Endothelial cell of umbilical vein (primary cell): ENCODE results near the gene HPCAL4. TPM values are rescaled to one million over a fixed set of nuclear protein-coding genes. Genes with fewer than 3 reads are reported as not detected.

Experiments
- BruUV-seq: library from RNA; stranded (reverse); fragments of 400-500 nt; replicated peaks from 2 replicates; lab custom pipeline; 2021; lab: Mats Ljungman, UMichigan
- CTCF ChIA-PET: fragments of 300-600, 350-600 bp; sonication (Branson Sonifier 250); formaldehyde crosslinking; loops from one replicate; lab custom pipeline; 2021; ENCODE audit warnings: antibody characterized with exemption, inconsistent platforms; lab: Charles Lee
- POLR2A ChIA-PET: fragments of 300-600, 350-600 bp; sonication (Branson Sonifier 250); formaldehyde crosslinking; loops from one replicate; lab custom pipeline; 2021; ENCODE audit warnings: antibody characterized with exemption, inconsistent platforms; lab: Charles Lee
- DNase-seq: peaks from one replicate; pipeline ENCODE4 v3.0.0-alpha.2; 2011; ENCODE audit warnings: low read depth, low spot score
- FAIRE-seq: peaks from 2 replicates; lab custom pipeline; 2011; peaks lifted over from hg19 to GRCh38; lab: Jason Lieb, UNC
- H2AFZ ChIP-seq: 2 replicates; pipeline ENCODE4 v1.6.0; 2012; ENCODE audit warnings: low read depth, low read length, control low read depth, inconsistent platforms
- H3K27ac ChIP-seq: 2 replicates; pipeline ENCODE4 v1.5.1; 2011; ENCODE audit warnings: low read depth, mild to moderate bottlenecking, control low read depth, low read length, moderate library complexity; ENCODE audit not compliant: insufficient read depth
- H3K27me3 ChIP-seq, 2 experiments: 2 replicates each; pipeline versions ENCODE4 v1.6.0 to v1.6.1; 2011; ENCODE audit warnings: low read length in 2 of 2, mixed read lengths in 1 of 2; ENCODE audit not compliant: control insufficient read depth in 2 of 2, insufficient read depth in 2 of 2
- H3K36me3 ChIP-seq, 2 experiments: 2 replicates in 1 of 2; 3 replicates in 1 of 2; pipeline ENCODE4 v1.5.1; 2011; ENCODE audit warnings: low read length in 2 of 2, mild to moderate bottlenecking in 1 of 2, moderate library complexity in 1 of 2; ENCODE audit not compliant: control insufficient read depth in 2 of 2, insufficient read depth in 2 of 2; ENCODE audit errors: extremely low read depth in 1 of 2
- H3K4me1 ChIP-seq: 3 replicates; pipeline ENCODE4 v1.5.1; 2011; ENCODE audit warnings: mild to moderate bottlenecking, low read length; ENCODE audit not compliant: control insufficient read depth, insufficient read depth; ENCODE audit errors: extremely low read depth
- H3K4me2 ChIP-seq: 2 replicates; pipeline ENCODE4 v1.6.1; 2011; ENCODE audit warnings: low read length, control low read depth, mixed read lengths; ENCODE audit not compliant: insufficient read depth
- H3K4me3 ChIP-seq, 3 experiments: fragments of 200-600 bp in 1 of 3; sonication (generic), shearing (Covaris generic) in 1 of 3; replicated peaks in 1 of 3; 2 replicates each; pipeline ENCODE4 v1.5.1; 2011 to 2016; ENCODE audit warnings: control low read depth in 3 of 3, low read length in 3 of 3, mild to moderate bottlenecking in 2 of 3, inconsistent platforms in 1 of 3, low read depth in 1 of 3, moderate library complexity in 1 of 3; ENCODE audit not compliant: insufficient read depth in 1 of 3
- H3K79me2 ChIP-seq: 2 replicates; pipeline ENCODE4 v1.6.0; 2012; ENCODE audit warnings: low read length, inconsistent platforms; ENCODE audit not compliant: control insufficient read depth, insufficient read depth
- H3K9ac ChIP-seq: replicated peaks from 2 replicates; pipeline ENCODE3; 2011; ENCODE audit warnings: low read length, control low read depth; ENCODE audit not compliant: insufficient read depth; ENCODE audit errors: extremely low read depth
- H3K9me1 ChIP-seq: replicated peaks from 3 replicates; pipeline ENCODE4 v1.6.0; 2011; ENCODE audit warnings: mild to moderate bottlenecking, low read length; ENCODE audit not compliant: control insufficient read depth, insufficient read depth; ENCODE audit errors: extremely low read depth
- H3K9me3 ChIP-seq: replicated peaks from 2 replicates; pipeline ENCODE4 v1.5.1; 2012; ENCODE audit warnings: low read length, inconsistent platforms; ENCODE audit not compliant: control insufficient read depth, insufficient read depth
- H4K20me1 ChIP-seq: replicated peaks from 2 replicates; pipeline ENCODE3; 2011; ENCODE audit warnings: mild to moderate bottlenecking, low read length; ENCODE audit not compliant: control insufficient read depth, insufficient read depth; ENCODE audit errors: extremely low read depth
- EZH2 ChIP-seq: IDR thresholded peaks from 2 replicates; pipeline ENCODE4 v1.6.1; 2012; ENCODE audit warnings: borderline replicate concordance, low read depth, mild to moderate bottlenecking, moderate library complexity, low read length, inconsistent platforms; ENCODE audit not compliant: severe bottlenecking
- FOS ChIP-seq: IDR thresholded peaks from 2 replicates; pipeline ENCODE4 v1.6.1; 2011; ENCODE audit warnings: mild to moderate bottlenecking, low read length, moderate library complexity, borderline replicate concordance; ENCODE audit not compliant: insufficient read depth
- GATA2 ChIP-seq: IDR thresholded peaks from 2 replicates; pipeline ENCODE4 v1.7.0; 2011; ENCODE audit warnings: low read depth, mild to moderate bottlenecking, moderate library complexity, mixed read lengths, low read length; ENCODE audit not compliant: insufficient read length, insufficient read depth
- JUN ChIP-seq: IDR thresholded peaks from 2 replicates; pipeline ENCODE4 v1.6.1; 2011; ENCODE audit warnings: borderline replicate concordance, low read depth; ENCODE audit not compliant: insufficient read length, insufficient read depth
- MYC ChIP-seq: IDR thresholded peaks from one replicate; pipeline ENCODE4 v1.6.1; 2011; ENCODE audit warnings: mild to moderate bottlenecking, low read depth, low read length
- POLR2A ChIP-seq: IDR thresholded peaks from 2 replicates; pipeline ENCODE4 v1.6.1; 2012; ENCODE audit warnings: low read depth, mild to moderate bottlenecking, control low read depth, low read length
- POLR2AphosphoS5 ChIP-seq: IDR thresholded peaks from 2 replicates; pipeline ENCODE4 v1.6.1; 2012; ENCODE audit warnings: low read depth, mild to moderate bottlenecking, control low read depth, low read length, moderate library complexity; ENCODE audit not compliant: insufficient read depth
- dilution Hi-C: fragments of 300-500 bp; cut with MboI; formaldehyde crosslinking; loops from one replicate; pipeline ENCODE4 v1.15.0; 2019; ENCODE audit warnings: low sequenced_read_pairs; ENCODE audit not compliant: extremely low pct_ligation_motif_present
- intact Hi-C: fragments of 100-400 bp; cut with micrococcal nuclease; formaldehyde crosslinking; loops from one replicate; pipeline ENCODE4 v1.10.0; 2022
- polyA plus RNA-seq, 4 experiments: library from polyadenylated mRNA; depleted of rRNA in 3 of 4; stranded (reverse) in 3 of 4; unstranded in 1 of 4; fragments of >200 nt; gene quantifications; 2 replicates each; pipeline versions ENCODE4 v1.2.1 to v1.2.3, GENCODE V29; 2011 to 2012; ENCODE audit warnings: missing spikeins in 1 of 4
- total RNA-seq: library from RNA; stranded (reverse); gene quantifications from 2 replicates; pipeline ENCODE4 v1.2.3, GENCODE V29; 2021
- TF ChIP-seq, protein P1 (sequence below), 2 donors: IDR thresholded peaks; 1 replicate in 1 of 2; 2 replicates in 1 of 2; pipeline ENCODE4 v1.5.1; 2011; ENCODE audit warnings: low read length in 2 of 2, mild to moderate bottlenecking in 2 of 2, moderate library complexity in 2 of 2, control low read depth in 1 of 2, inconsistent platforms in 1 of 2, low read depth in 1 of 2; ENCODE audit not compliant: insufficient read depth in 1 of 2; ENCODE audit errors: extremely low read depth in 1 of 2
- TF ChIP-seq, protein P2 (sequence below): IDR thresholded peaks from 2 replicates; pipeline ENCODE4 v1.6.1; 2011; ENCODE audit not compliant: insufficient read depth, insufficient read length

Gene HPCAL4
- total and polyA plus RNA-seq, 2 donors (not counting 3 experiments of a cell fraction or from before 2014, with no cell fraction given), result not detected

DNA sequence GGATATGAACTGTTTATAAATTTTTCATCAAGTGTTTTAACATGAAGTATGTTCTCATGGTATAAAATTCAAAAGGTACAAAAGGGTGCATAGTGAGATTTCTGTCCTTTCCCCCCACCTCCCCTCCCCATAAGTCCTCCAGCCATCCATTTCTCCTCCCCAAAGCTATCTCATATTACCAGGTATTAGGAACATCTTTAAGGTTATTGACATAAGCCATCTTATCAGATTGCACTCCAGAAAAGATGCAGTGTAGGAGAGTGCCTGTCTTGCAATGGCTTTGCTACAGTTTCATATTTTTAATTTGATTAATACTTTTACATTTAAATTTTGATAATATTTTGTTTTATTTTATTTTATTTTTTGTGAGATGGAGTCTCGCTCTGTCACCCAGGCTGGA, 13.5 kb upstream of the HPCAL4 start:
- Histone ChIP-seq H3K4me2 (no peak overlapping the region), H3K27me3 (peaks cover 21 to 23% of the 10 kb centered on the region in 2 experiments), H3K79me2 (no peaks in the 10 kb centered on the region), H3K4me3 (no peak overlapping the region), H3K36me3 (no peaks in the 10 kb centered on the region), H3K27ac (no peak overlapping the region), H4K20me1 (no peaks in the 10 kb centered on the region), H3K9me3 (no peaks in the 10 kb centered on the region), H2AFZ (no peak overlapping the region), H3K4me1 (no peaks in the 10 kb centered on the region), H3K9me1 (no peaks in the 10 kb centered on the region), H3K9ac (no peak overlapping the region)
- ChIA-PET POLR2A (no interaction called here), CTCF (interaction anchor here (1.3 to 2.7 kb wide), 4 partner anchors 15 to 99 kb away, joined by 4 to 12 read pairs (median 8); no protein-coding TSS in a partner anchor)
- FAIRE-seq (no peak), DNase-seq (no peak)
- no TSS peak for BruUV-seq
- intact Hi-C loops, result no loop called here
- dilution Hi-C loops, result no loop called here
- TF ChIP-seq, protein P1, sequence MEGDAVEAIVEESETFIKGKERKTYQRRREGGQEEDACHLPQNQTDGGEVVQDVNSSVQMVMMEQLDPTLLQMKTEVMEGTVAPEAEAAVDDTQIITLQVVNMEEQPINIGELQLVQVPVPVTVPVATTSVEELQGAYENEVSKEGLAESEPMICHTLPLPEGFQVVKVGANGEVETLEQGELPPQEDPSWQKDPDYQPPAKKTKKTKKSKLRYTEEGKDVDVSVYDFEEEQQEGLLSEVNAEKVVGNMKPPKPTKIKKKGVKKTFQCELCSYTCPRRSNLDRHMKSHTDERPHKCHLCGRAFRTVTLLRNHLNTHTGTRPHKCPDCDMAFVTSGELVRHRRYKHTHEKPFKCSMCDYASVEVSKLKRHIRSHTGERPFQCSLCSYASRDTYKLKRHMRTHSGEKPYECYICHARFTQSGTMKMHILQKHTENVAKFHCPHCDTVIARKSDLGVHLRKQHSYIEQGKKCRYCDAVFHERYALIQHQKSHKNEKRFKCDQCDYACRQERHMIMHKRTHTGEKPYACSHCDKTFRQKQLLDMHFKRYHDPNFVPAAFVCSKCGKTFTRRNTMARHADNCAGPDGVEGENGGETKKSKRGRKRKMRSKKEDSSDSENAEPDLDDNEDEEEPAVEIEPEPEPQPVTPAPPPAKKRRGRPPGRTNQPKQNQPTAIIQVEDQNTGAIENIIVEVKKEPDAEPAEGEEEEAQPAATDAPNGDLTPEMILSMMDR (IDR thresholded peaks at IDR 0.05; ENCODE audit: extremely low read depth in 1 of 2, insufficient read depth in 1 of 2, low read depth in 1 of 2, low read length in 2 of 2), result no peak

DNA sequence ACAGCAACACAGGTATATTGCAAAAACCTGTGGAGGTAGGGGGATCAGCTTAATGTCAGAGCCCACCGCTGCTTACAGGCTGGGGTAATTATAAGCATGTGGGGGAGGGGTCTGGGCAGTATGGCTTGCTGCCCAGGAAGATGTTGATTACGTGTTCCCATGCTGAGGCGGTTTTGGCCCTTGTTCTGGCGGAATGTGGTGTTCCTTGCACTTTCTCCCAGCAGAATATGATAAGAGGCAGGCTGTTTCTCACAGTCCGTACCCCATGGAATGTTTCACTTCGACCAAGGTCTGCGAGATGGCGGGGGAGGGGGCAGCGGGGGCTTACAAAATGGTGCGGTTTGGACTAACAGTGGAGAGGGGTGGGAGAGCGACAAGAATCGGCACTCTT, 9.8 kb upstream of the HPCAL4 start:
- peaks cover 31 to 39% of the 10 kb centered on the region in 2 experiments for H3K27me3 ChIP-seq
- no peak overlapping the region for H2AFZ ChIP-seq
- H3K27ac ChIP-seq, result no peak overlapping the region
- no TSS peak for BruUV-seq
- DNase-seq (no peak), FAIRE-seq (no peak)
- H4K20me1 ChIP-seq, result no peaks in the 10 kb centered on the region
- TF ChIP-seq EZH2, result no peak
- TF ChIP-seq FOS, result no peak
- TF ChIP-seq MYC, result no peak
- no peak for TF ChIP-seq GATA2
- TF ChIP-seq, protein P1 (IDR thresholded peaks at IDR 0.05; ENCODE audit: extremely low read depth in 1 of 2, insufficient read depth in 1 of 2, low read depth in 1 of 2, low read length in 2 of 2), result no peak
- TF ChIP-seq JUN, result no peak
- TF ChIP-seq POLR2A, result no peak
- TF ChIP-seq, protein P2, sequence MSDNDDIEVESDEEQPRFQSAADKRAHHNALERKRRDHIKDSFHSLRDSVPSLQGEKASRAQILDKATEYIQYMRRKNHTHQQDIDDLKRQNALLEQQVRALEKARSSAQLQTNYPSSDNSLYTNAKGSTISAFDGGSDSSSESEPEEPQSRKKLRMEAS, result no peak
- no peak for TF ChIP-seq POLR2AphosphoS5
- no peak overlapping the region for H3K4me2 ChIP-seq
- no peak overlapping the region for H3K9ac ChIP-seq
- ChIA-PET CTCF (interaction anchor here (0.6 to 1.5 kb wide), 10 partner anchors 10 to 99 kb away, joined by 3 to 9 read pairs (median 5); partner anchors contain the start of gene HPCAL4), POLR2A (no interaction called here)
- no peaks in the 10 kb centered on the region for H3K9me3 ChIP-seq
- no peak overlapping the region for H3K4me3 ChIP-seq
- intact Hi-C loops, result no loop called here
- H3K4me1 ChIP-seq, result no peaks in the 10 kb centered on the region
- no peaks in the 10 kb centered on the region for H3K9me1 ChIP-seq
- H3K79me2 ChIP-seq, result no peaks in the 10 kb centered on the region
- dilution Hi-C loops, result no loop called here
- H3K36me3 ChIP-seq, result no peaks in the 10 kb centered on the region
